Stimulated activated CD4-positive, alpha-beta T cell treated with anti-CD3 and anti-CD28 coated beads, Interleukin-4, amount 100 ng/mL, for 1 hour (primary cell): ENCODE data around the gene EVI5.
"Not testable (repeated sequence)": the region's sequence is repeated elsewhere in the genome, so short reads cannot be mapped to it uniquely, and the experiment has no call there.

Source experiments
- DNase-seq: peaks from one replicate; pipeline ENCODE4 v3.0.0-alpha.2; 2020

Gene EVI5

DNA sequence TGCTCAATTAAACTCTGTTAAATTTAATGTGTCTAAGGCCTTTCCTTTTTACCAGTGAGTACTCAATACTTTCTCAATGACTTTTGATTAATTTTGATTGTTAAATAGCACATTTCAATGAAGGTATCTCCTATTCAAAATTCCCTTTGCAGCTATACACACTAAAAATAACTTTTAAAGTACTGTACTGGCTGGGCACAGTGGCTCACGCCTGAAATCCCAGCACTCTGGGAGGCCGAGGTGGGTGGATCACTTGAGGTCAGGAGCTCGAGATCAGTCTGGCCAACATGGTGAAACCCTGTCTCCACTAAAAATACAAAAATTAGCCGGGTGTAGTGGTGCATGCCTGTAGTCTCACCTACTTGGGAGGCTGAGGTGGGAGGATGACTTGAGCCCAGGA is 38.7 kb downstream of the EVI5 start:
- not testable (repeated sequence) for DNase-seq

DNA sequence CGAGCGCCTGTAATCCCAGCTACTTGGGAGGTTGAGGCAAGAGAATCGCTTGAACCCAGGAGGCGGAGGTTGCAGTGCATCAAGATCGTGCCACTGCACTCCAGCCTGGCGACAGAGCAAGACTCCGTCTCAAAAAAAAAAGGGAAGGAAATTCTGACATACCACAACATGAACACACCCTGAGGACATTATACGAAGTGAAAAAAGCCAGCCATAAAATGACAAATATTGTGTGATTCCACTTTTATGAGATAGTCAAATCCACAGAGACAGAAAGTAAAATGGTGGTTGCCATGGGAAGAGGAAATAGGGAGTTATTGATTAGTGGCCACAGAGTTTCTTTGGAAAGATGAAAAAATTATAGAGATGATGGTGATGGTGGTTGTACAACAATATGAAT is 41.7 kb downstream of the EVI5 start:
- DNase-seq, result no peak

DNA sequence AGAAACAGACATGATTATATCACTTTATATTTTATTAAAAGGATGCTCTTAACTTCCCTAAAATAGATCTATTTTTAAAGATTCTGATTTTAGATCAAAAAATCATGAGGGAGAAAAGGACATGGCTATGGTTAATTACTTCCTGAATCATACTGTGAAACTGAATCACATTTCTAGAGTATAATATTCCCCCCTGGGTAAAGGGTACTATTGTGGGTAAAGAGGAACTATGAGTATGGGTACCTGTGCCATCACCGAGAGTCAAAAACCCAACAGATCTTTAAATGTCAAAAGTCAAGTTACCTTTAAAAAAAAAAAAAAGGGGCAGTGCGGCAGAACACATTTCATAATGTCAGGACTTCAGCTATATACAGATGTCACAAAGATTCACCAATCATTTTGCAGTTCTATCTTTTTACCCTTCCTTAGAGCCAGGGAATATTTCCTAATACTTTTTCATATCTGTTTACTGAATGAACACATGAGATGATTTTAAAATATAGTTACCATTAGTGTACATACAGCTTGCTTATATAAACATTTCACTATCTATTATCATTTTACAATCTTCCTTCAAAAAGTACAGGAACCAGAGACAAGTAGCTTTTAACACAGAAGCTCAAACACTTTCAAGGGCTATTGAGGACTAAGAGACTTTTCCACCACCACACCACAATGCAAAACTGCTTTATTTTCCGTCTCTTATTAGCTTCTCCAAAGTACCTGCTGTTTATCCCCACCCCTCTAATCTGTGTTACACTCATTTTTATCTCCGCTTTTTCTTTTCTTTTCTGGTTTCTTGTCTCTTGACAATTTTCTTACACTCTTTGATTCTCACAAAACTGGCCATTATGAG is 45.0 kb downstream of the EVI5 start:
- no peak for DNase-seq

GRCh38 chr1:92736395-92736794 is 48.5 kb downstream of the EVI5 start:
- DNase-seq, result no peak

DNA sequence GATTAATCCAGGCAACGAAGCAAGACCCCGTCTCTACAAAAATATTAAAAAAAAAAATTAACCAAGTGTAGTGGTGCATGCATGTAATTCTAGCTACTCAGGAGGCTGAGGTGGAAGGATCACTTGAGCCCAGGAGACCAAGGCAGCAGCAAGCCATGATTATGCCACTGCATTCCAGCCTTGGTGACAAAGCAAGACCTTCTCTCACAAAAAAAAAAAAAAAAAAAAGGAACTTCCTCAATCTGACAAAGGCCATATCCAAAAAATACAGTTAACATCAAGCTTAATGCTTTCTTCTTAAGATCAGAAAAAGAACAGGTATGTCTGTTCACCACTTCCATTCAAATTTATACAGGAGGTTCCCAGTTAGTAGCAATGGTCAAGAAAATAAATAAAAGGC is 54.4 kb downstream of the EVI5 start:
- no peak for DNase-seq

DNA sequence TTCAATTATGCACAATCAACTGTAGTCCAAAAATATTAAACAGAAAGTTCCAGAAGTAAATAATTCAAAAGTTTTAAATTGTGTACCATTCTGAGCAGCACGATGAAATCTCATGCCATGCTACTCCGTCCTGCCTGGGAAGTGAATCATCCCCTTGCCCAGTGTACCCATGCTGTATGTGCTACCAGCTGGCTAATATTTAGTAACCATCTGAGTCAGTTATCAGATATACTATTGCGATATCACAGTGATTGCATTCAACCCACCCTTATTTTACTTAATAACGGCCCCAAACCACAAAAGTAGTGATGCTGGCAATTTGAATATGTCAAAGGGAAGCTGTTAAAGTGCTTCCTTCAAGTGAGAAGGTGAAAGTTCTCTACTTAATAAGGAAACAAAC is 56.2 kb downstream of the EVI5 start:
- no peak for DNase-seq

GRCh38 chr1:92723713-92724112 is 61.2 kb downstream of the EVI5 start:
- DNase-seq, result not testable (repeated sequence)

- DNase-seq, result no peak
These were observed 63.0 kb downstream of the EVI5 start for GRCh38 chr1:92721886-92722285.

GRCh38 chr1:92721157-92721556 is 63.8 kb downstream of the EVI5 start:
- not testable (repeated sequence) for DNase-seq

- DNase-seq, result not testable (repeated sequence)
These were observed 69.4 kb downstream of the EVI5 start for GRCh38 chr1:92715476-92715951.

GRCh38 chr1:92713939-92714338 is 71.0 kb downstream of the EVI5 start:
- DNase-seq, result no peak

DNA sequence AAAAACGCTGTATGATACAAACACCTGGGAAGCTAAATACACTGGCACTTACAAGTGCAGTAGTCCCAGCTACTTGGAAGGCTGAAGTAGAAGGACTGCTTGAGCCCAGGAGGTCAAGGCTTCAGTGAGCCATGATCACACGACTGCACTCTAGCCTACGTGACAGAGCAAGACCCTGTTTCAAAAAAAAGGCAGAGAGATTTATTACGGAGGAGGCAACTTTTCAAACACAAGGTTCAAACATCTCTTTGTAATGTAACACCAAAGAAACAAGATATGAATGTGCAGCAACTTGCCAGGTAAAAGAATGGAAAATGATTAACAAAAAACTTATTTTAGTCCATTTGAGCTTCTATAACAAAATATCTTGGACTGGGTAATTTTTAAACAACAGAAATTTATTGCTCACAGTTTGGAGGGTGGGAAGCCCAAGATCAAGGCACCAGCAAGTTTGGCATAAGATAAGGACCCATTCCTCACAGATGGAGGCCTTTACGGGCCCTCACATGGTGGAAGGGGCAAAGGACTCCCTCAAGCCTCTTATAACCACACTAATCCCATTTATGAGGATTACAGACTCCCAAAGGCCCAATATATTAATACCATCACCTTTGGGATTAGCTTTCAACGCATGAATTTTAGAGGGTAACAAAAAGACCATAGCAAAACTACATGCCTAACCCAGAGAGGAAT is 73.3 kb downstream of the EVI5 start:
- no peak for DNase-seq

DNA sequence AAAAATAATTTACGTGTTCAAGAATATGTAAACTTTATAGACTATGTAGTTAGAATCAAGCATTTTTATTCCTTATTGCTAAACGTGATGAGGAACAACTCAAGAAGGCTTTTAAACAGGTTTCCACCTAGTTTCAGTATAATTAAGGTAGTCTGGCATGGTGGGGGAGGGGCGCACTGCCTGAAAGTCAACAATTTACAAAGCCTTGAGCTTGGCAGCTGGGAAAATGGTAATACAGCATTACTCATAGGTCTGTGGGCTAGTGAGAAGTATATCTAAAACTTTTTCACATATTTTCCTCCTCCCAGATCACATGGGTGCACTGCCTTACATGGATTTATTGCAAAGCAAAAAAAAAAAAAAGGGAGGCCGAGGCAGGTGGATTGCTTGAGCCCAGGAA is 75.2 kb downstream of the EVI5 start:
- DNase-seq, result no peak

- no peak for DNase-seq
These were observed 76.4 kb downstream of the EVI5 start for GRCh38 chr1:92708368-92708950.

DNA sequence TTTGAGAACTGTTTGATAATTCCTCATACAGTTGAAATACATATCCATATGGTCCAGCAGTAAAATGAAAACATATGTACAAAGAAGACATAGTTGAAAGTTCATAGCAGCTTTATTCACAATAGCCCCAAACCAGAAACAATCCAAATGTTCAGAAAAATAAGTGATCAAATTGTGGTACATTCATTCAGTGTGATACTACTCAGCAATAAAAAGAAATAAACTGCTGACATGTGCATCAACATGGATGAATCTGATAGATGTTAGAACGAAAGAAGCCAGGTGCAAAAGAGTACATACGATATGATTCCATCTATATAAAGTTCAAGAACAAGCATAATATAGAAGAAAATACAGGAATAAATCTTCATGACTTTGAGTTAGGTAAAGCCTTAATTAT is 77.2 kb downstream of the EVI5 start:
- DNase-seq, result no peak

GRCh38 chr1:92707292-92707691 is 77.6 kb downstream of the EVI5 start:
- DNase-seq, result no peak

DNA sequence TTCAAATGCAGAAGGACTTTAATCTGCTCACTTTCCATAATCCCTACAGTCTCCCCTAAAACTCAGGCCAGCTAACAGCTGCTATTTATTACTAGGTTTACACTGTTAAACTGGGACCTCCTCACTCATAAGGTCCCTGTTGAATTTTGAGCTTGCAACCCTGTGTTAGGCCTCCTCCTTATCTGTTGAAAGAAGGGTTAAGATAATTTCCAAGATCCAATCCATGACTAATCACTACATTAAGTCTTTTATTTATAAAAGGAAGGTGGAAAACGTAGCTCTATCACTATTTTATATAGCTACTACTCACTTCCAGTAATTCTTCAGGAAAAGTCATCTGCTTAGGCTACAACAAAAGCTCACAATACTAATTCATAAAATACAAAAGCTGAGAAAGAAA is 79.5 kb downstream of the EVI5 start:
- DNase-seq, result no peak

GRCh38 chr1:92701147-92701546 is 83.8 kb downstream of the EVI5 start:
- DNase-seq, result no peak

GRCh38 chr1:92698932-92699331 is 86.0 kb downstream of the EVI5 start:
- no peak for DNase-seq

DNA sequence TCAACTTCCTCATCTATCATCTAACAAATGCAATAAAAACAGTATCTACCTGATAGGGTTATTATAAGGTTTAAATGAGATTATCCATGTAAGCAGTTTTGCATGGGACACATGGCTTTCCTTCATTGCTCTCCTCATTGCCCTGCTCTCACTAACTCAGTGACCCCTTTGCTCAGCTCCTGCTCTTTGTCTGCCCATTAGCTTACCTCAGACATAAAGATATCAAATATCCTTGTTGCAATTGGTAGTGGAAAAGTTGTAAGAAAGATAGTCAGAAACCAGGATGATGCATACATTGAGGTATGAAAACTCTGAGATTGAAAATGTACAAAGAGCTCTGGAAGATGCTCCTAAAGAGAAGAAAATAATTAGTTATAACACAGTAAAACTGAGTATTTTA is 89.8 kb downstream of the EVI5 start:
- no peak for DNase-seq

- no peak for DNase-seq
These were observed 93.0 kb downstream of the EVI5 start for GRCh38 chr1:92691925-92692324.

DNA sequence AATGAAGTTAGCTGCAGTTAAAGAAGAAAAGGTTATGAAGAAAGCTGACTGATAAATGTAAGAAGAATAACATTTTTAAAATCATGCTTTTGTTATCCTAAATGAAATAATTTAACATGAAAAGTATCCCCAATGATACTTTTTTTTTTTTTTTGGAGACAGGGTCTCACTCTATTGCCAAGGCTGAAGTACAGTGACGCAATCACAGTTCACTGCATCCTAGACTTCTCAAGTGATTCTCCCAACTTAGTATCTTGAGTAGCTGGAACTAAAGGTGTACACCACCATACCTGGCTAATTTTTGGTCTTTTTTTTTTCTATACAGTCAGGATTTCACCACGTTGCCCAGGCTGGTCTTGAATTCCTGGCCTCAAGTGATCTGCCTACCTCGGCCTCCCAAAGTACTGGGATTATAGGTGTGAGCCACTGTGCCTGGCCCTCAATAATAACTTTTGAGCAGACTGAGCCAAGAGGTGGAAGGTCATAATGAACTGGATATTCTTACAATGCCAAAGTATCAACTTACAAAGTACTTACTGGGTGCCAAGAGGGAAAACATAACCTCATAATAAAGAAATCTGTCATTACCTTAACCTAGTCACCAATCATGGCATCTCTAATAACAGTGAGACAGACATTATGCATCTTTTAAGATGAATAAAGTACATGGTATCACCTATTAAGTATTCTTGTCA is 94.5 kb downstream of the EVI5 start:
- no peak for DNase-seq

GRCh38 chr1:92679980-92680379 is 104.9 kb downstream of the EVI5 start:
- no peak for DNase-seq
